ENCODE results near the gene LMTK3.

LMTK3 gene

GRCh38 chr19:48529156-48529555, 17.5 kb upstream of the LMTK3 start:
- Histone ChIP-seq H3K36me3 (ENCODE audit: control insufficient read depth in 1 of 2, insufficient read depth in 2 of 2, low read depth in 1 of 2, low read length in 2 of 2) (no peaks in the 10 kb centered on the region), H2BK5ac (ENCODE audit: low read depth, low read length, poor library complexity, severe bottlenecking) (no peak overlapping the region), H3K79me1 (replicated peaks; ENCODE audit: low read length, poor library complexity, severe bottlenecking) (no peaks in the 10 kb centered on the region), H3K4me3 (ENCODE audit: insufficient read depth in 1 of 2, low read depth in 1 of 2, low read length in 2 of 2) (no peak overlapping the region), H4K8ac (ENCODE audit: low read length) (no peak overlapping the region), H2AK5ac (ENCODE audit: low read length, severe bottlenecking) (no peak overlapping the region), H3K27me3 (ENCODE audit: control insufficient read depth in 1 of 2, insufficient read depth in 1 of 2, low read length in 2 of 2) (peaks cover 0 to 4% of the 10 kb centered on the region in 2 experiments), H4K91ac (ENCODE audit: low read length) (no peak overlapping the region), H3K9ac (ENCODE audit: low read length) (no peak overlapping the region), H3K4me1 (ENCODE audit: control insufficient read depth, insufficient read depth, low read depth, low read length) (no peaks in the 10 kb centered on the region), H3K9me3 (ENCODE audit: control insufficient read depth, low read length) (peaks cover 16% of the 10 kb centered on the region), H2BK12ac (ENCODE audit: low read length in 2 of 2) (no peak overlapping the region), H3K14ac (ENCODE audit: low read length in 2 of 2) (no peak overlapping the region), H3K4me2 (ENCODE audit: low read length, poor library complexity, severe bottlenecking) (no peak overlapping the region), H3K27ac (ENCODE audit: low read length, poor library complexity, severe bottlenecking) (no peak overlapping the region), H3K23ac (ENCODE audit: low read length in 2 of 2) (no peak overlapping the region), H3K18ac (ENCODE audit: low read depth in 1 of 2, low read length in 2 of 2) (no peak overlapping the region), H2BK15ac (ENCODE audit: low read depth, poor library complexity, severe bottlenecking) (no peak overlapping the region), H2BK120ac (ENCODE audit: low read depth, low read length) (no peak overlapping the region), H2AFZ (ENCODE audit: low read depth, low read length) (no peak overlapping the region), H3K4ac (ENCODE audit: low read depth in 1 of 2, low read length in 2 of 2) (no peak overlapping the region)
- WGBS: 95% methylated on average over 4 of the region's 4 CpGs
- no peak for DNase-seq

GRCh38 chr19:48524732-48525131, 13.1 kb upstream of the LMTK3 start:
- Histone ChIP-seq H2BK120ac (ENCODE audit: low read depth, low read length) (no peak overlapping the region), H3K36me3 (ENCODE audit: control insufficient read depth in 1 of 2, insufficient read depth in 2 of 2, low read depth in 1 of 2, low read length in 2 of 2) (no peaks in the 10 kb centered on the region), H2BK15ac (ENCODE audit: low read depth, poor library complexity, severe bottlenecking) (no peak overlapping the region), H2BK12ac (ENCODE audit: low read length in 2 of 2) (no peak overlapping the region), H3K9me3 (ENCODE audit: control insufficient read depth, low read length) (peaks cover 18% of the 10 kb centered on the region), H3K9ac (ENCODE audit: low read length) (no peak overlapping the region), H3K4me1 (ENCODE audit: control insufficient read depth, insufficient read depth, low read depth, low read length) (no peaks in the 10 kb centered on the region), H3K18ac (ENCODE audit: low read depth in 1 of 2, low read length in 2 of 2) (no peak overlapping the region), H2AK5ac (ENCODE audit: low read length, severe bottlenecking) (no peak overlapping the region), H3K4me3 (ENCODE audit: insufficient read depth in 1 of 2, low read depth in 1 of 2, low read length in 2 of 2) (no peak overlapping the region), H4K8ac (ENCODE audit: low read length) (no peak overlapping the region), H2AFZ (ENCODE audit: low read depth, low read length) (no peak overlapping the region), H3K4ac (ENCODE audit: low read depth in 1 of 2, low read length in 2 of 2) (no peak overlapping the region), H3K4me2 (ENCODE audit: low read length, poor library complexity, severe bottlenecking) (no peak overlapping the region), H2BK5ac (ENCODE audit: low read depth, low read length, poor library complexity, severe bottlenecking) (no peak overlapping the region), H4K91ac (ENCODE audit: low read length) (no peak overlapping the region), H3K14ac (ENCODE audit: low read length in 2 of 2) (no peak overlapping the region), H3K23ac (ENCODE audit: low read length in 2 of 2) (no peak overlapping the region), H3K79me1 (replicated peaks; ENCODE audit: low read length, poor library complexity, severe bottlenecking) (no peaks in the 10 kb centered on the region), H3K27me3 (ENCODE audit: control insufficient read depth in 1 of 2, insufficient read depth in 1 of 2, low read length in 2 of 2) (no peaks in the 10 kb centered on the region), H3K27ac (ENCODE audit: low read length, poor library complexity, severe bottlenecking) (no peak overlapping the region)
- DNase-seq: no peak
- 98% methylated on average over 5 of the region's 5 CpGs for WGBS

- H2BK120ac ChIP-seq (ENCODE audit: low read depth, low read length): no peak overlapping the region
Observed at GRCh38 chr19:48524221-48524620, 12.6 kb upstream of the LMTK3 start.

GRCh38 chr19:48520134-48520533, 8.5 kb upstream of the LMTK3 start:
- Histone ChIP-seq H3K4me2 (ENCODE audit: low read length, poor library complexity, severe bottlenecking) (no peak overlapping the region), H3K27ac (ENCODE audit: low read length, poor library complexity, severe bottlenecking) (no peak overlapping the region), H3K23ac (ENCODE audit: low read length in 2 of 2) (no peak overlapping the region), H2AK5ac (ENCODE audit: low read length, severe bottlenecking) (no peak overlapping the region), H2BK5ac (ENCODE audit: low read depth, low read length, poor library complexity, severe bottlenecking) (no peak overlapping the region), H3K4me1 (ENCODE audit: control insufficient read depth, insufficient read depth, low read depth, low read length) (peaks cover 2% of the 10 kb centered on the region), H2BK15ac (ENCODE audit: low read depth, poor library complexity, severe bottlenecking) (no peak overlapping the region), H4K8ac (ENCODE audit: low read length) (no peak overlapping the region), H3K9me3 (ENCODE audit: control insufficient read depth, low read length) (peaks cover 8% of the 10 kb centered on the region), H3K27me3 (ENCODE audit: control insufficient read depth in 1 of 2, insufficient read depth in 1 of 2, low read length in 2 of 2) (peaks cover 7 to 8% of the 10 kb centered on the region in 2 experiments), H4K91ac (ENCODE audit: low read length) (no peak overlapping the region), H2AFZ (ENCODE audit: low read depth, low read length) (no peak overlapping the region), H3K9ac (ENCODE audit: low read length) (no peak overlapping the region), H3K14ac (ENCODE audit: low read length in 2 of 2) (no peak overlapping the region), H3K4ac (ENCODE audit: low read depth in 1 of 2, low read length in 2 of 2) (no peak overlapping the region), H3K79me1 (replicated peaks; ENCODE audit: low read length, poor library complexity, severe bottlenecking) (no peaks in the 10 kb centered on the region), H3K4me3 (ENCODE audit: insufficient read depth in 1 of 2, low read depth in 1 of 2, low read length in 2 of 2) (no peak overlapping the region), H2BK120ac (ENCODE audit: low read depth, low read length) (no peak overlapping the region), H3K36me3 (ENCODE audit: control insufficient read depth in 1 of 2, insufficient read depth in 2 of 2, low read depth in 1 of 2, low read length in 2 of 2) (no peaks in the 10 kb centered on the region), H2BK12ac (ENCODE audit: low read length in 2 of 2) (no peak overlapping the region), H3K18ac (ENCODE audit: low read depth in 1 of 2, low read length in 2 of 2) (no peak overlapping the region)
- 100% methylated on average over 1 of the region's 4 CpGs for WGBS
- no peak for DNase-seq

More at GRCh38 chr19:48524221-48524620, 12.6 kb upstream of the LMTK3 start:
- Histone ChIP-seq H3K4ac (ENCODE audit: low read depth in 1 of 2, low read length in 2 of 2) (no peak overlapping the region), H4K91ac (ENCODE audit: low read length) (no peak overlapping the region), H3K9ac (ENCODE audit: low read length) (no peak overlapping the region), H3K79me1 (replicated peaks; ENCODE audit: low read length, poor library complexity, severe bottlenecking) (no peaks in the 10 kb centered on the region), H2AK5ac (ENCODE audit: low read length, severe bottlenecking) (no peak overlapping the region), H3K18ac (ENCODE audit: low read depth in 1 of 2, low read length in 2 of 2) (no peak overlapping the region), H2AFZ (ENCODE audit: low read depth, low read length) (no peak overlapping the region), H3K23ac (ENCODE audit: low read length in 2 of 2) (no peak overlapping the region), H3K27ac (ENCODE audit: low read length, poor library complexity, severe bottlenecking) (no peak overlapping the region), H3K4me1 (ENCODE audit: control insufficient read depth, insufficient read depth, low read depth, low read length) (no peaks in the 10 kb centered on the region), H3K27me3 (ENCODE audit: control insufficient read depth in 1 of 2, insufficient read depth in 1 of 2, low read length in 2 of 2) (no peaks in the 10 kb centered on the region), H2BK5ac (ENCODE audit: low read depth, low read length, poor library complexity, severe bottlenecking) (no peak overlapping the region), H2BK15ac (ENCODE audit: low read depth, poor library complexity, severe bottlenecking) (no peak overlapping the region), H3K4me2 (ENCODE audit: low read length, poor library complexity, severe bottlenecking) (no peak overlapping the region), H4K8ac (ENCODE audit: low read length) (no peak overlapping the region), H3K14ac (ENCODE audit: low read length in 2 of 2) (no peak overlapping the region), H3K36me3 (ENCODE audit: control insufficient read depth in 1 of 2, insufficient read depth in 2 of 2, low read depth in 1 of 2, low read length in 2 of 2) (no peaks in the 10 kb centered on the region), H3K4me3 (ENCODE audit: insufficient read depth in 1 of 2, low read depth in 1 of 2, low read length in 2 of 2) (no peak overlapping the region), H3K9me3 (ENCODE audit: control insufficient read depth, low read length) (peaks cover 16% of the 10 kb centered on the region), H2BK12ac (ENCODE audit: low read length in 2 of 2) (no peak overlapping the region)
- DNase-seq: no peak
- 87% methylated on average over 2 of the region's 2 CpGs for WGBS

Data from mesenchymal stem cell (in vitro differentiated cells and primary cell).